HG03280 (cell line): Measurements from ENCODE around the gene SWT1.
"Not testable (repeated sequence)": the region's sequence is repeated elsewhere in the genome, so short reads cannot be mapped to it uniquely, and the experiment has no call there.

Experiments used
- ATAC-seq: cut with Tn5 transposase; IDR thresholded peaks from one replicate; pipeline ENCODE4 v1.9.1; 2021; ENCODE audit warnings: mild to moderate bottlenecking, moderate library complexity; ENCODE audit not compliant: unreplicated experiment

Gene SWT1

DNA sequence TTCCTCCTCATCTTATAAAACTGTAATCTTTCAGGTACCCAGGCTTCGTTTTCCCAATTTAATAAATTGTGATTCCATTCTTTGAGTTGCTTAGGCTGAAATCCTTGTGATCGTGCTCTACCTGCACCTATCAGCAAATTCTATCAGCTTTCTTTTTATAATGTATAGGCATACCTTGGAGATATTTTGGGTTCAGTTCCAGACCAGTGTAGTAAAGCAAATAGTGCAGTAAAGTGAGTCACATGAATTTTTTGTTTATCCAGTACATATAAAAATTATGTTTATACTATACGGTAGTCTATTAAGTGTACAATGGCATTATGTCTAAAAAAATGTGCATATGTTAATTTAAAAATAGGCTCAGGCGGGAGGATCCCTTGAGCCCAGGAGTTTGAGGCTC, 5.5 kb downstream of the SWT1 start:
- ATAC-seq, result no peak

DNA sequence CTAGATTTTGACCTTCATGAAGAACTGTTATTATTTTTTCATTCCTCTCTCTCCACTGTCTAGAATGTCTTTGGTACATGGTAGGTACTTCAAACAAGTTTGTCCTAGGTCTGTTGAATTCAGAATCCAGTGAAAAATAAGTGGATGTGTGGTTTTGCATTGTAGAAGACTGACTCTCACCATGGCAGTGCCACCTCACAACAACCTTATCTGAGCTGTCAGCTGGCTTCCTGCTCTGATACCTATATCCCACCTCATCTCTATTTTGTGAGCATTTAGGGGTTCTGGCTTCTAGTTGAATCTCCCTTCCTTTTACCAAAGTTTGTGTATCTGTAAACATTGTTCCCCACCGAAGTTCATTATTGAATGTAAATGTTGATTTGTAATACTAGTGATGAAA, 9.1 kb downstream of the SWT1 start:
- ATAC-seq, result no peak

- ATAC-seq, result peak; percentile 83
These were observed 13.4 kb downstream of the SWT1 start for GRCh38 chr1:185170291-185170848.

DNA sequence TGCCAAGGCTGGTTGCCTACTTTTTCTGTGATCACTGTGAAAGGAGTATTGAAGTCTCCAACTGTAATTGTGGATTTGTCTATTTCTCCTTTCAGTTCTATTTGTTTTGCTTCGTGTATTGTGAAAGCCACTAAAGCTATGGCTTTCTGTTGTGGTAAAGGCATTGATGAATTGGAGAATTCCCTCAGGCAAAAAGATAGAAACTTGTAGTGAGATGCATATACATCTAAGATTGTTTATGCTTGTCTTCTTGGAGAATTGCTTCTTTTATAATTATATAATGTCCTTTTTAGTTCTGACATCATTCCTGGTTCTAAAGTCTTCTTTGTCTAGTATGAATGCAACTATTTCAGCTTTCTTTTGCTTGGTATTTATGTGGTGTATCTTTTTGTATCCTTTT, 36.8 kb downstream of the SWT1 start:
- no peak for ATAC-seq

DNA sequence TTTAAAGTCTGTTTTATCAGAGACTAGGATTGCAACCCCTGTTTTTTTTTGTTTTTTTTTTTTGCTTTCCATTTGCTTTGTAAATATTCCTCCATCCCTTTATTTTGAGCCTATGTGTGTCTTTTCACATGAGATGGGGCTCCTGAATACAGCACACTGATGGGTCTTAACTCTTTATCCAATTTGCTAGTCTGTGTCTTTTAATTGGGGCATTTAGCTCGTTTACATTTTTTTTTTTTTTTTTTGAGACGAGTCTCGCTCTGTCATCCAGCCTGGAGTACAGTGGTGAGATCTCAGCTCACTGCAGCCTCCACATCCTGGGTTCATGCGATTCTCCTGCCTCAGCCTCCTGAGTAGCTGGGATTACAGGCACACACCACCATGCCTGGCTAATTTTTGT, 41.7 kb downstream of the SWT1 start:
- not testable (repeated sequence) for ATAC-seq

DNA sequence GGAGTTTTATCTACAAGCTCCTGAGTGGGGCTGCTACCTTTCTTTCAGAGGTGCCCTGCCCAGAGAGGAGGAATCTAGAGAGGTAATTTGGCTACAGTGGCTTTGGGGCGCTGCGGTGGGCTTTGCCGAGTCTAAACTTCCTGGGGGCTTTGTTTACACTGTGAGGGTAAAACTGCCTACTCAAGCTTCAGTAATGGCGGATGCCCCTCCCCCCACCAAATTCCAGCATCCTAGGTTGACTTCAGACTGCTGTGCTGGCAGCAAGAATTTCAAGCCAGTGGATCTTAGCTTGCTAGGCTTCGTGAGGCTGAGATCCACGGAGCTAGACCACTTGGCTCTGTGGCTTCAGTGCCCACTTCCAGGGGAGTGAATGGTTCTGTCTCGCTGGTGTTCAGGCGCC, 43.9 kb downstream of the SWT1 start:
- no peak for ATAC-seq

DNA sequence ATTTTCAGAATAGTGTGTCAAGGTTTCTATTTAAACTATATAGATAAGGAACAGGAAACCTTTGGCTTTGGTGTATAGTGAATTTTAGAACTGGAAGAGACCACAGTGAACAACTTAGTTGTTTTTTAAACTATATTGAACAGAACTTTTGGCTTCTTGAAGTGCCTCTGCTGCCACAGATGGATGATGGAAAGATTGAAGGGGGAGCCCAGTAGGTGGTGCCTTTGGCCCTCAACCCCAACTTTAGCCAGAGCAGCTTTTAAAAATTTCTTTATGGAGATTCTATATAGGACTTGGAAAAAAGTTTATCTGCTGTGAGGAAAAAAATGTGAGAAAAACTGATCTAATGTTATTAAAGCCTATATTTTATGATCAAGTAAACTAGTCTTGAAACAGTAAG, 50.2 kb downstream of the SWT1 start:
- ATAC-seq, result no peak

DNA sequence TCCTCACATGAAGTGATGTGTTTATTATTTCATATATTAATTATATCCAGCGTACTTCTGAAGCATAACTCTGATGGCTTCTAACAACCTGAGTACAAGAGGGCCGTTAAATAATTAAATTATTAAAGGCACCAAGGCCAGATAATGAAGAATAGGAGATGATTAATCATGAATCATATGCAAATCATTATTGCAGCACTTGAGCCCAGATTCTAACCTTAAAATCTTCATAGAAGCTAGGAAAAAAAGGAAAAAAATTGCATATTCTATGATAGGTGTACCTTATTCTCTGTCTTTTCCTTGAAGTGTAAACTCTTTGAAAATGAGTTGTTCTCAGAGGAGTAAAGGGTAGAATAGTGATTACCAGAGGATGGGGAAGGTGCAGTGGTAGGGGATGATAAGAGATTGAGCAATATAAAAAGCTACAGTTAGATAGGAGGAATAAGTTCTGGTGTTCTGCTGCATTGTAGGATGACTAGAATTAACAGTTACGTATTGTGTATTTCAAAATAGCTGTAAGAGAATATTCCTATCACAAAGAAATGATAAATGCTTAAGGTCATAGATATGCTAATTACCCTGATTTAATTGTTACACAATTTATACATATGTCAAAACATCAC, 51.1 kb downstream of the SWT1 start:
- no peak for ATAC-seq

GRCh38 chr1:185208626-185209180, 51.7 kb downstream of the SWT1 start:
- no peak for ATAC-seq

DNA sequence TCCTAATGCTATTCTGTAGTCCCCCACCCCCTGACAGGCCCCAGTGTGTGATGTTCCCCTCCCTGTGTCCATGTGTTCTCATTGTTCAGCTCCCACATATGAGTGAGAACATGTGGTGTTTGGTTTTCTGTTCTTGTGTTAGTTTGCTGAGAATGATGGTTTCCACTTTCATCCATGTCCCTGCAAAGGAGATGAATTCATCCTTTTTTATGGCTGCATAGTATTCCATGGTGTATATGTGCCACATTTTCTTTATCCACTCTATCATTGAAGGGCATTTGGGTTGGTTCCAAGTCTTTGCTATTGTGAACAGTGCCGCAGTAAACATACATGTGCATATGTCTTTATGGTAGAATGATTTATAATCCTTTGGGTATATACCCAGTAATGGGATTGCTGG, 52.4 kb downstream of the SWT1 start:
- not testable (repeated sequence) for ATAC-seq

DNA sequence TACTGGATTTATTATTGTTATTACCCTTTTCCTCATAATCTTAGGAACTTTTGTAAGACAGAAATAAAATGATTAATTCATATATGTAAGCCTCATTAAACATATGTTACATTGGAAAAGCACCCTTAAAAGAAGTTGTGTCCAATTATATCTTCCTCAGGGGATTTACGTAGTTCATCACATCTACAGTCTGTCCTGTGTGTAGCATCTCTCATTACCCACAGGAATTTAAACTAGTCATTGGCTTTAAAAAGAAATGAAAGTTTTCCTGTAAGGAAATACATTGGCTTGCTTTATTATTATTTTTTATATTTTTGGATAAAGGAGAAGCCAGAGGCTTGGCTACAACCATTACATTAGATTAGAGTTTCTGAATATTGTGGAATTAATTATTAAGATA, 56.1 kb downstream of the SWT1 start:
- ATAC-seq, result no peak

DNA sequence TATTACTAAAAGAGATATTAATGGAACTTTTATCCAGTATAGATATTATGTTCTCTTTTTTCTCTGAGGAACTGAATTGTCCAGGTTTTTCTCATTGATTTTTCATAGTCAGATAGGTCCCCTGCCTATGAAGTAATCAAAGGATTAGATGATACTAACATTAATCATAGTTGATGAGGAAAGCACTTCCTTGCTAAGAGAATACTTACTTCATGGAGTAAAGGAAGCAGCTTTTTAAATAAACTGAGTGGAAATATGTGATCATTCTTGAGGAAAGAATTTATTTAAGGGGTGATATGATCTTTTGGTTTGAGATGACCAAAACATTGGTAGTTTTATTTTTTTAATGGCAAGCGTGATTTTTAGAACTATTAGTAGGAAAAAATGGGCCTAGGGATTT, 58.9 kb downstream of the SWT1 start:
- no peak for ATAC-seq

GRCh38 chr1:185224132-185224531, 67.2 kb downstream of the SWT1 start:
- ATAC-seq, result no peak

- ATAC-seq, result no peak
These were observed 70.2 kb downstream of the SWT1 start for GRCh38 chr1:185227161-185227560.

DNA sequence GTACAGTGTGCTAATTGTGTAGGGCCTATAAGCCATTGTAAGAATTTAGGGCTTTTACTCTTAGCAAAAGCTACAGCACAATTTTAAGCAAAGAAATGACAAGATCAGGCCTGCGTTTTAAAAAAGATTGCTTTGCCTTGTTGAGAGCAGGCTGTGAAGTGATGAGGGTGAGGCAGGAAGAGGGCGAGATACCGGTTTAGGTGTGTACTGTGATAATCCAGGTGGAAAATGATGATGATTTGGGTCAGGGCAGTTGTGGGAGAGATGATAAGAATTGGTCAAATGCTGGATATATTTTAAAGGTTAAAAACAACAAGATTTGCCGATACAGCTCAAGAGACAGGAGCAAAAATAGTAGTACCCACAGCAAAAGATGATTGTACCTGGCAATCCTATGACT, 72.0 kb downstream of the SWT1 start:
- ATAC-seq, result no peak

DNA sequence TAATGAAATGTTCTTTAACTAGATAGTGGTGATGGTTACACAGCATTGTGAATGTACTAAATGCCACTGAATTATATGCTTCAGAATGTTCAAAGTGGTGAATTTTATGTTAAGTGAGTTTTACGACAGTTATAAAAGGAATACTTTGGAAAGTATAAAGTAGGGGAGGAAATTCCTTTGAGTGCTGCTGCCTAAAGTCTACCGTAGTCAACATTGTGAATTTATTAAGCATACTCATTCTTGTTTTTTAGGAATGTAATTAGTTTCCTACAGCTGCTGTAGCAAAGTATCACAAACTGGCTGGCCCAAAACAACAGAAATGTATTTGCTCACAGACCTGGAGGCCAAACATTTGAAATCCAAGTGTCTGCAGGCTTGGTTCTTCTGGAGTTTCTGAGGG, 73.0 kb downstream of the SWT1 start:
- no peak for ATAC-seq

- no peak for ATAC-seq
These were observed 75.9 kb downstream of the SWT1 start for GRCh38 chr1:185232874-185233273.

DNA sequence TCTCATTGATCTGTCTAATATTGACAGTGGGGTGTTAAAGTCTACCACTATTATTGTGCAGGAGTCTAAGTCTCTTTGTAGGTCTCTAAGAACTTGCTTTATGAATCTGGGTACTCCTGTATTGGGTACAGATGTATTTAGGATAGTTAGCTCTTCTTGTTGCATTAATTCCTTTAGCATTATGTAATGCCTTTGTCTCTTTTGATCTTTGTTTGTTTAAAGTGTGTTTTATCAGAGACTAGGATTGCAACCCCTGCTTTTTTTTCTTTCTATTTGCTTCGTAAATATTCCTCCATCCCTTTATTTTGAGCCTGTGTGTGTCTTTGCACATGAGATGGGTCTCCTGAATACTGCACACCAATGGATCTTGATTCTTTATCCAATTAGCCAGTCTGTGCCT, 77.2 kb downstream of the SWT1 start:
- ATAC-seq, result not testable (repeated sequence)

GRCh38 chr1:185237176-185237575, 80.2 kb downstream of the SWT1 start:
- not testable (repeated sequence) for ATAC-seq

GRCh38 chr1:185237661-185238060, 80.7 kb downstream of the SWT1 start:
- no peak for ATAC-seq

- no peak for ATAC-seq
These were observed 81.5 kb downstream of the SWT1 start for GRCh38 chr1:185238447-185238846.

GRCh38 chr1:185239861-185240260, 82.9 kb downstream of the SWT1 start:
- ATAC-seq, result no peak

GRCh38 chr1:185241127-185241526, 84.2 kb downstream of the SWT1 start:
- no peak for ATAC-seq
